A549 treated with dexamethasone at 1 μM for 4 hours (cell line): Measurements from ENCODE around the gene HTN3. TPM values are rescaled to one million over a fixed set of nuclear protein-coding genes. Genes with fewer than 3 reads are reported as not detected.

Experiments
- total RNA-seq: library from RNA; stranded (reverse); fragments of 200-300 nt; extraction: Qiagen RNA extraction; gene quantifications from 5 replicates; pipeline ENCODE4 v1.2.3, GENCODE V29; 2022

The HTN3 gene
- not detected in 5 replicates for total RNA-seq

DNA sequence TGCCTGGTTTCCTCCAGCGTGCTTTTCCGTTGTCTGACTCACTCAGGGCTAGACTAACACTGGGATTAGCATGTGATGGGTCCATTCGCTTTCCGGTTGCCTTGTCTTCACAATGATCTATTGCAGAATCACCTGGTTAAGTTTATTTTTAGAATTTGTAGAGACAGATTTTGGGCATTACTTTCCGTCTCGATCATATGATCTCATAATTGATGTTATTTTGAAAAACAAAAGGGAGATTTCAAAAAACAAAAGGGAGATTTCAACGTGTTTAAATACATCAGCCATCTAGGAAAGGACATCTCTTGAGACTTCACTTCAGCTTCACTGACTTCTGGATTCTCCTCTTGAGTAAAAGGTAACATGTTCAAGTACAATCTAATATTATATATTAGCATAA, at the start of gene HTN3:
Gene HTN3 (plus strand): TSS at position 301 of the 400 bp plus-strand sequence. CDS start 2,282 bp downstream, outside the sequence.

DNA sequence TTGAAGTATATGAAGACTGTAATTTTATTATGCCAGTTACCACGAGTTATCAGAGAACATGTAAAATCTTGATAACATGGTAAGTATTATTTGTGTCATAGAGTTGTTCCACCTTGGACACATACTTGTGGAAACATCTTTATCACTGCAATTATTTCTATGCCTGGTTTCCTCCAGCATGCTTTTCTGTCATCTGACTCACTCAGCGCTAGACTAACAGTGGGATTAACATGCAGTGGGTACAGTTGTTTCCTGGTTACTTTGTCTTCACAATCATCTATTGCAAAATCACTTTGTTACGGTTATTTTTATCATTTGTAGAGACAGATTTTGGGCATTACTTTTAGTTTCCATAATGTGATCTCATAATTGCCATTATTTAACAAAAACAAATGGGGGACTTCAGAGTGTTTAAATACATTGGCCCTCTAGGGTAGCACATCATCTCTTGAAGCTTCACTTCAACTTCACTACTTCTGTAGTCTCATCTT, 32.7 kb upstream of the HTN3 start, which contains the start of gene STATH:
Gene STATH (plus strand): TSS at position 441 of the 491 bp plus-strand sequence. CDS start 2,472 bp downstream, outside the sequence.

DNA sequence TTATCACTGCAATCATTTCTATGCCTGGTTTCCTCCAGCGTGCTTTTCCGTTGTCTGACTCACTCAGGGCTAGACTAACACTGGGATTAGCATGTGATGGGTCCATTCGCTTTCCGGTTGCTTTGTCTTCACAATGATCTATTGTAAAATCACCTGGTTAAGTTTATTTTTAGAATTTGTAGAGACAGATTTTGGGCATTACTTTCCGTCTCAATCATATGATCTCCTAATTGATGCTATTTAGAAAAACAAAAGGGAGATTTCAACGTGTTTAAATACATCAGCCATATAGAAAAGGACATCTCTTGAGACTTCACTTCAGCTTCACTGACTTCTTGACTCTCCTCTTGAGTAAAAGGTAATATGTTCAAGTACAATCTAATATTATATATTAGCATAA, 21.9 kb downstream of the HTN3 start, which contains the start of gene HTN1:
Gene HTN1 (plus strand): TSS at position 301 of the 400 bp plus-strand sequence. CDS start 2,639 bp downstream, outside the sequence.

Other genes with a start within 250 kb of the HTN3 start
- not detected in 5 replicates for gene SULT1E1, start 168.3 kb upstream of the HTN3 start, total RNA-seq
- gene CSN1S1, start 97.4 kb upstream of the HTN3 start, total RNA-seq, result not detected in 5 replicates
- not detected in 5 replicates for gene CSN2, start 62.7 kb upstream of the HTN3 start, total RNA-seq
- gene STATH, start 32.5 kb upstream of the HTN3 start, total RNA-seq, result not detected in 5 replicates
- 0.02 TPM in 1 of 5 replicates, not detected in the others for gene HTN1, start 22.0 kb downstream of the HTN3 start, total RNA-seq
- not detected in 5 replicates for gene PRR27, start 125.8 kb downstream of the HTN3 start, total RNA-seq
- not detected in 5 replicates for gene ODAM, start 167.3 kb downstream of the HTN3 start, total RNA-seq
- not detected in 5 replicates for gene FDCSP, start 197.7 kb downstream of the HTN3 start, total RNA-seq
- gene CSN3, start 214.1 kb downstream of the HTN3 start, total RNA-seq, result not detected in 5 replicates